Activated naive CD8-positive, alpha-beta T cell treated with anti-CD3 and anti-CD28 coated beads for 36 hours (primary cell): ENCODE data around the gene HOGA1. TPM values are rescaled to one million over a fixed set of nuclear protein-coding genes. Genes with fewer than 3 reads are reported as not detected.

Source experiments
- DNase-seq: peaks from one replicate; pipeline ENCODE4 v3.0.0; 2021
- H3K27ac Mint-ChIP-seq: one replicate; pipeline ENCODE4 v1.8.0; 2022; ENCODE audit warnings: mild to moderate bottlenecking, moderate library complexity, mixed read lengths
- H3K27me3 Mint-ChIP-seq: one replicate; pipeline ENCODE4 v1.8.0; 2022; ENCODE audit warnings: mild to moderate bottlenecking, mixed read lengths
- H3K36me3 Mint-ChIP-seq: one replicate; pipeline ENCODE4 v1.8.0; 2021; ENCODE audit warnings: mild to moderate bottlenecking, mixed read lengths
- H3K4me1 Mint-ChIP-seq: one replicate; pipeline ENCODE4 v1.8.0; 2021; ENCODE audit warnings: mixed read lengths
- H3K4me3 Mint-ChIP-seq: one replicate; pipeline ENCODE4 v1.8.0; 2022; ENCODE audit warnings: mild to moderate bottlenecking, moderate library complexity, mixed read lengths
- H3K9me3 Mint-ChIP-seq: one replicate; pipeline ENCODE4 v1.8.0; 2022; ENCODE audit warnings: mixed read lengths
- total RNA-seq, 2 experiments: library from RNA; stranded (reverse); gene quantifications; one replicate each; pipeline ENCODE4 v1.2.3, GENCODE V29; 2021

Gene HOGA1
- total RNA-seq, 2 experiments from 2014 or later: not detected

DNA sequence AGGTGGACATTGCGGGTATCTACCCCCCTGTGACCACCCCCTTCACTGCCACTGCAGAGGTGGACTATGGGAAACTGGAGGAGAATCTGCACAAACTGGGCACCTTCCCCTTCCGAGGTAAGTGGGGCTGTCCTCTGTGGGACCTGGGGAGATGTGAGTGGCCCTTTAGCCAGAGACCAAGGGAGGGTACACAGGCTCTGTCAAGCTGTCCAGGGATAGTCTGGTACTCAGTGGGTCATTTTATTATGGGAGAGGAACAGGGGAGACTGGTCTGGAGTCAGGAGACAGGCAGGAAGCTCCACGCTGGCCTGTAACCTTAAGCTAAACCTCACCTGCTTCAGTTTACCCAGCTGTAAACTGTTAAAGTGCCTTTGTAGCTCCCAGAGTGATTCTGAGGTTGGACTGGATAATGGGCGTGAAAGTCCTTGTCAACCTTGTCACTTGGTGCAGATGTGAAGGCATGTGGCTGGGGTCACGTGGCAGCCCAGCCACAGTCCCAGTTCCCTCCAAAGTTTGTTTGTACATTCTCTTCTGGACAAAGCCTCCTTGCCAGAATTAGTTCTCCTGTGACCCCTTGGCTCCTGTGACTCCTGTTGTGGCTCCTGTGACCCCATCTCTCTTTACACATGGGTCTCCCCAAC is 729 bp downstream of the HOGA1 start:
- Mint-ChIP-seq H3K36me3 (no peaks in the 10 kb centered on the region), H3K27ac (no peak overlapping the region), H3K9me3 (no peaks in the 10 kb centered on the region), H3K4me3 (no peak overlapping the region), H3K4me1 (no peaks in the 10 kb centered on the region), H3K27me3 (peaks cover under 1% of the 10 kb centered on the region)
- DNase-seq: no peak

GRCh38 chr10:97585439-97585811 is 1.2 kb downstream of the HOGA1 start:
- Mint-ChIP-seq H3K27me3 (no peaks in the 10 kb centered on the region), H3K27ac (no peak overlapping the region), H3K4me3 (no peak overlapping the region), H3K36me3 (no peaks in the 10 kb centered on the region), H3K4me1 (no peaks in the 10 kb centered on the region), H3K9me3 (no peaks in the 10 kb centered on the region)
- no peak for DNase-seq

- no peak for DNase-seq
- H3K4me1 Mint-ChIP-seq: no peaks in the 10 kb centered on the region
- no peaks in the 10 kb centered on the region for H3K27me3 Mint-ChIP-seq
- no peaks in the 10 kb centered on the region for H3K9me3 Mint-ChIP-seq
- H3K4me3 Mint-ChIP-seq: no peak overlapping the region
- H3K36me3 Mint-ChIP-seq: no peaks in the 10 kb centered on the region
- no peak overlapping the region for H3K27ac Mint-ChIP-seq
These were observed 3.0 kb downstream of the HOGA1 start for GRCh38 chr10:97587183-97587582.

DNA sequence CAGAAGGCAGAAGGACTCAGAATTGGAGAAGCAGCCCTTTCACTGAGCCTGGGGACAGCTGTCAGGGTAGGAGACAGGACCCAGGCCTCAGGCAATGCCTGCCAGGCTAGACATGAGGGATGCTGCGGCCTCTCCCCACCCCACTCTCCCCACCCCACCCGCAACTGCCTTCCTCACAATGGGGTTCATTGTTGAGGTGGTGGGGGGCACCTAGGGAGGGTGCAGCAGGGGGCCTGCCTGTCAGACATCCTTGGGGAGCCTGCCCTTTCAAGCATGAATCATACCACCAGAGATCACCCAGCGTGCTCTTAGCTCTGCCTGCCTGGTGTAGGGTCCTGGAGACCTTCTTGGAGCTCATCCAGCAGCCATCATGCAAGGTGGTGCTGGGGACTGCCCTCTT is 5.3 kb downstream of the HOGA1 start, which contains the start of gene C10orf62:
TSS of gene C10orf62 (plus strand) at position 243 of the 400 bp plus-strand sequence. CDS start 177 bp downstream, outside the sequence.
- Mint-ChIP-seq H3K9me3 (no peaks in the 10 kb centered on the region), H3K4me1 (no peaks in the 10 kb centered on the region), H3K27ac (no peak within 1 kb of the TSS), H3K36me3 (no peaks in the 10 kb centered on the region), H3K4me3 (no peak within 1 kb of the TSS), H3K27me3 (no peaks in the 10 kb centered on the region)
- DNase-seq: no peak

DNA sequence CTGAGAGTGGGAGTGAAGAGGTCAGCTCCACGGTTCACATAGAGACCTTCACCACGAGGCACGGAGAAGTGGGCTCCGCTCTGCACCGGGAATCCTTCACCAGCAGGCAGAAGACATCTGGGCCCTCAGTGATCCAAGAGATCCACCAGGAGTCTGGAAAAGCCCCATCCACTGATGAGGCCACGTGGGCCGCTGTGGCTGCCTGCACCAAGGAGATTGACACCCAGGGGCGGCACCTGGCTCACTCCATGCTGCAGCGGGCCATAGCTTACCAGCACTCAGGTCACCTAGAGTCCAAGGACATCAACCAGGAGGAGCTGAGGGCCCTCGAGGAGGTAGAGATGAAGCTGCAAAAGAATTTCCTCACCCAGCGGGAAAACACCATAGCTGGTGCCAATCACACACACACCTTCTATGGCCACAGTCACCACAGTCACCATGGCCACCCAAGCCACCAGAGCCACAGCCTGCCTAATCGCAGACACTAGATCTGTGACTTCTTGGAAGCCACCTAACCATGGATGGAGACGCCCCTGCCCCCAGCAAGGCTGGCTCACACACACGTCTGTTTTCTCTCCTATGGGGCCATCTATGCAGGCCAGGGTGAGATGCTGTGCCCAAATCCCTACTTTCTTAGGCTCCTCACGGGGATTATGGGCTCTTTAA is 6.0 kb downstream of the HOGA1 start:
- no peaks in the 10 kb centered on the region for H3K27me3 Mint-ChIP-seq
- DNase-seq: no peak
- no peak overlapping the region for H3K27ac Mint-ChIP-seq

DNA sequence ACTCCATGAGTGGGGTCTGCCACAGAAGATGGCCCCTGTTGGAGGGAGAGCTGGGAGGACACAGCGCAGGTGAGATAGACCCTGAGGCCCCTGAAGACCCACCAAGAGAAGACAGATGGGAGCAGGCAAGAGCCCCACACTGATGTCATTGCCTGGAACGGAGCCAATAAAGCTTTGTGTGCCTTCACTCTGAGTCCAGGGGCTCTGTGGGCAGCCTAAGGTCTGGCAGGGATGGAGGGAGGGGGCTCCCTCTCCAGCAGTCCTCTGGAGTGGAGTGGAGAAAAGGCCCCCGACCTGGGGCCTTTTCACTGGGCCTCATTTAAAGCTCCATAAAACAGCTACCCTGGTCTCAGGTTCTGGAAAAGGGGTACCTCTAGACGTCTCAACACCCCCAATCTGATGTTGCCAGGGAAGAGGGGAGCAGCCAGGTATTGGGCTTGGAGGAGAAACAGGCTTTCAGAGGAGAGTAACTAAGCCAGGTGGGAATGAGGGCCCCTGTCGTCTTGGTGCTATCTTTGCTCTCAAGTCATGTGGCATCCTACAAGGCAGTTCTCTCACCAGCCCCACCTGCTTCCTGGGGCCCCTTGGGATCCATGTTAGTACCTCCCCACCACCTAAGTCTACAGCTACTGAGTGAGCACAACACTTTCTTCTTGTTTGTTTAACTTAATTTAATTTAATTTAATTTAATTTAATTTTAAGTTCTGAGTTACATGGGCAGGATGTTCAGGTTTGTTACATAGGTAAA is 6.7 kb downstream of the HOGA1 start:
- Mint-ChIP-seq H3K4me3 (no peak overlapping the region), H3K27me3 (no peaks in the 10 kb centered on the region), H3K4me1 (no peaks in the 10 kb centered on the region), H3K36me3 (no peaks in the 10 kb centered on the region), H3K27ac (no peak overlapping the region), H3K9me3 (no peaks in the 10 kb centered on the region)
- DNase-seq: no peak

More for the DNA sequence above, 6.0 kb downstream of the HOGA1 start:
- Mint-ChIP-seq H3K9me3 (no peaks in the 10 kb centered on the region), H3K4me1 (no peaks in the 10 kb centered on the region), H3K36me3 (no peaks in the 10 kb centered on the region), H3K4me3 (no peak overlapping the region)

DNA sequence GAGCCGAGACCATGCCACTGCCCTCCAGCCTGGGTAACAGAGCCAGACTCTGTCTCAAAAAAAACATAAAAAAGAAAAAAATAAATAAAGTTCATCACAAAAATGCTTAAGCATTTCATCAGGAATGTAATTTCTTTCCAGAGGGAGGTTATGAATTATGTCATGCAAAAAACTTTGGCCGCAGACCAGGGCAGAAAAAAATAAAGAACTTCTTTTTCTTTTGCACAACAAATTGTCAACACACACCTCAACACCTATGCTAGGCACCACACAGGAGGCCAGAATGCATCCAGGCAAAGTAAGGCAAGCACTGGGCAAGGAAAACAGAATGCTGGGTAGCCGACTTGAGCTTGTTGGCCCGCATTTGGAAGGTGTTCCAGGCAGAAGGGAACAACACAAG is 9.2 kb downstream of the HOGA1 start:
- Mint-ChIP-seq H3K27me3 (no peaks in the 10 kb centered on the region), H3K9me3 (no peaks in the 10 kb centered on the region), H3K36me3 (no peaks in the 10 kb centered on the region), H3K4me1 (no peaks in the 10 kb centered on the region), H3K4me3 (no peak overlapping the region), H3K27ac (no peak overlapping the region)
- DNase-seq: no peak

- no peaks in the 10 kb centered on the region for H3K9me3 Mint-ChIP-seq
- H3K4me1 Mint-ChIP-seq: no peaks in the 10 kb centered on the region
- H3K27me3 Mint-ChIP-seq: no peaks in the 10 kb centered on the region
- no peak for DNase-seq
- H3K27ac Mint-ChIP-seq: no peak overlapping the region
- H3K36me3 Mint-ChIP-seq: no peaks in the 10 kb centered on the region
- H3K4me3 Mint-ChIP-seq: no peak overlapping the region
These were observed 12.2 kb downstream of the HOGA1 start for GRCh38 chr10:97596101-97597082.

DNA sequence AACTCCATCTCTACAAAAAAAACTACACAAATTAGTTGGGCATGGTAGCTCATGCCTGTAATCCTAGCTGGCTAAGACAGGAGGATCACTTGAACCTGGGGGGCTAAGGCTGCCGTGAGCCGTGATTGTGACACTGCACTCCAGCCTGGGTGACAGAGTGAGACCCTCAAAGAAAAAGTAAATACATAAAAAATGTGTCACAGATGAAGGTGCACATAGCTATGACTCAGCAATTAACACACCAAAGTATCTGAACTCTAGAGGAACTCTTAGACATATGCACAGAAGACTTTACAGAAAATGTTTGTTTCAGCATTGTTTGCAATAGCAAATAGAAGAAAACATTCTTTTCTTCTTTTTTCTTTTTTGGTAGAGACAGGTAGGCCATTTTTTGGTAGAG is 13.6 kb downstream of the HOGA1 start:
- DNase-seq: no peak
- Mint-ChIP-seq H3K36me3 (no peaks in the 10 kb centered on the region), H3K27me3 (no peaks in the 10 kb centered on the region), H3K4me3 (no peak overlapping the region), H3K4me1 (no peaks in the 10 kb centered on the region), H3K27ac (no peak overlapping the region), H3K9me3 (no peaks in the 10 kb centered on the region)

DNA sequence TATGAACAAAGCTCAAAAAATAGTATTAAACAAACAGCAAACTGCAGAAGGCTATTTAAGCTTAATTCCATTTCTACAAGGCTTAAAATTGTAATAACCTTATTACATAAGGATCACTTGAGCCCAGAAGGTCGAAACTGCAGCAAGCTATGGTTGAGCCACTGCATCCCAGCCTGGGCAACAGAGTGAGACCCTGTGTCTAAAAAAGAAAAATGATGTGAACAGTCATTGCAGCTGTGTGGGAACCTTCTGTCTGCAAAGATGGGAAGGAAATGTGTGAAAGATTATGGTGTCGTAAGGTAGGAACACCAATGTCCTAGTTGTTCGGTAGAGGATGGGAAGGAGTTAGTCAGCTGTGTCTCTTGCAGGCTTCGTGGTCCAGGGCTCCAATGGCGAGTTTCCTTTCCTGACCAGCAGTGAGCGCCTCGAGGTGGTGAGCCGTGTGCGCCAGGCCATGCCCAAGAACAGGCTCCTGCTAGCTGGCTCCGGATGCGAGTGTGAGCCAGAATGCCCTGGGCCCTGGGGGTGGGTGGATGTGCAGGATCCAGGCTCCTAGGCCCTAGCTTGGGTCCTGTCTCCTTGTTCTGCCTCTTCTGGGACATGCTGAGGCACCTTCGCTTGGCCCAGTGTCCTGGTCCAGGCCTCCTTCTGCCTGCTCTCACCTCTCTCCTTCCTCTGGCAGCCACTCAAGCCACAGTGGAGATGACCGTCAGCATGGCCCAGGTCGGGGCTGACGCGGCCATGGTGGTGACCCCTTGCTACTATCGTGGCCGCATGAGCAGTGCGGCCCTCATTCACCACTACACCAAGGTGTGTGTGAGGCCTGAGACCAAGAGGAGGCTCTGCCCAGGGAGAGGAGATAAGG is 14.4 kb downstream of the HOGA1 start:
- Mint-ChIP-seq H3K4me3 (no peak overlapping the region), H3K27me3 (no peaks in the 10 kb centered on the region), H3K27ac (no peak overlapping the region), H3K9me3 (no peaks in the 10 kb centered on the region), H3K4me1 (no peaks in the 10 kb centered on the region), H3K36me3 (no peaks in the 10 kb centered on the region)
- DNase-seq: no peak

GRCh38 chr10:97599272-97599619 is 15.1 kb downstream of the HOGA1 start:
- Mint-ChIP-seq H3K27ac (no peak overlapping the region), H3K4me3 (no peak overlapping the region), H3K36me3 (no peaks in the 10 kb centered on the region), H3K9me3 (no peaks in the 10 kb centered on the region), H3K4me1 (no peaks in the 10 kb centered on the region), H3K27me3 (no peaks in the 10 kb centered on the region)
- no peak for DNase-seq

DNA sequence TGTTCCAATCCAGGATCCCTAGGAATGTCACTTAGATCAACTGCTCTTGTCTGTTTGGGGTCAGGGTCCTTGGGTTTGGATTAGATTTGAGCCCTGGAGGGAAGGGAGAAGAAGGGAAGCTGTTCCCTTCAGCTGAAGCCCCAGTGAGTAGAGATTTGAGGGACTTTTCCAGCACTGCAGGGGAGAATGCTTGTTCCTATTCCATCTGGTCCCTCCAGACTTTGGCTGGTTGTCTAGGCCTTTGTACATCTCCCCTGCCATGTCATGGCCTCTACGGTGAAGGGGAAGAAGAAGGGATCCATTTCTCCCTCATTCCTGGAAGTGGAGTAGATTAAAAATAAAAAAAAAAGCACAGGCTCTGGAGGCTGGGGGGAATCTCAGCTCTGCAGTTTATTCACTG is 16.4 kb downstream of the HOGA1 start:
- no peak overlapping the region for H3K27ac Mint-ChIP-seq

DNA sequence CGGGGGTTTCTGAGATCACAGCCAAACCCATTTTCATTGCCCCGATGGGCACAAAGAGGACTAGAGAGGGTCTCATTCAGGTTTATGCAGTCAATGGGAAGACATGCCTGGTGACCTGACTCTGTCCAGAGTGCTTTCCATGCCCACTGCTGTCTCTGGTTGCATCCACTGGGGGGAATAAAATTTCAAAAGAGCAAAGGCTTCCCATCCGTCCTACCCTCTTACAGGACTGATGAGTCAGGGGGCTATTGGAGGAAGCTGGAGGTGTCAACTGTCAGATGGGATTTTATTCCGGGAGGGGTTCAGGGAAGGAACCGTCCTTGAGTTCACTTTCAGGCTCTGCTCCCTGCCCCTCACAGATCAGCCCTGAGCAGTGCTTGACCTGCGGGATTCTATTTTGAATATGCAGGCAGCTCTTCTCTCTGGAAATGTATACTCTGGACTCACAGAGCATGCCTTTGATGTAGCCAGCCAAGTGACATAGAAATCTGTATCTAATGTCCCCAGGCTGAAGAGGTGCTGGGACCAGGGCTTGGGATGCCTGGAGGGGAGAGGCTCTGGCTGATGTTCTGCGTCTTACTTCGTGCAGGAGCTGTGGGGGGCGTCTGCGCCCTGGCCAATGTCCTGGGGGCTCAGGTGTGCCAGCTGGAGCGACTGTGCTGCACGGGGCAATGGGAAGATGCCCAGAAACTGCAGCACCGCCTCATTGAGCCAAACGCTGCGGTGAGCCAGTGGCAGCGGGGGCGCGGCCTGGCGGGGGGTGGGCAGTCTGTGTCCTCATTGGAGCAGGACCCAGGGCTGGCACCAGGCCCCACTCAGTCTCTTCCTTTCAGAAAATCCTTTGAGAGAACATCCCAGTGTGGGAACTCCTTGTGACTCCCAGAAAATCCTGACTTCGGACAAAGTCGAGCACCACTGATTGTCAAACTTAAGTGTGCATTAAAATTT is 17.4 kb downstream of the HOGA1 start:
- Mint-ChIP-seq H3K9me3 (no peaks in the 10 kb centered on the region), H3K4me1 (no peaks in the 10 kb centered on the region), H3K27ac (no peak overlapping the region), H3K4me3 (no peak overlapping the region), H3K27me3 (no peaks in the 10 kb centered on the region), H3K36me3 (no peaks in the 10 kb centered on the region)
- DNase-seq: no peak

More for the DNA sequence above, 16.4 kb downstream of the HOGA1 start:
- H3K36me3 Mint-ChIP-seq: no peaks in the 10 kb centered on the region
- H3K4me1 Mint-ChIP-seq: no peaks in the 10 kb centered on the region
- no peak overlapping the region for H3K4me3 Mint-ChIP-seq
- DNase-seq: no peak
- no peaks in the 10 kb centered on the region for H3K9me3 Mint-ChIP-seq
- no peaks in the 10 kb centered on the region for H3K27me3 Mint-ChIP-seq
